22Rv1 (cell line): Measurements from ENCODE around the gene ACSF2.
"Not testable (repeated sequence)": the region's sequence is repeated elsewhere in the genome, so short reads cannot be mapped to it uniquely, and the experiment has no call there.

Experiments used
- H3K27ac ChIP-seq: fragments of 450-650 bp; 2 replicates; pipeline ENCODE4 v1.5.1; 2017
- CTCF ChIP-seq: fragments of 450-650 bp; IDR thresholded peaks from 2 replicates; pipeline ENCODE4 v1.5.1; 2017; ENCODE audit warnings: mild to moderate bottlenecking
- ZFX ChIP-seq: fragments of 450-650 bp; IDR thresholded peaks from 2 replicates; pipeline ENCODE4 v1.6.1; 2017; ENCODE audit warnings: antibody characterized with exemption, borderline replicate concordance

ACSF2 gene

DNA sequence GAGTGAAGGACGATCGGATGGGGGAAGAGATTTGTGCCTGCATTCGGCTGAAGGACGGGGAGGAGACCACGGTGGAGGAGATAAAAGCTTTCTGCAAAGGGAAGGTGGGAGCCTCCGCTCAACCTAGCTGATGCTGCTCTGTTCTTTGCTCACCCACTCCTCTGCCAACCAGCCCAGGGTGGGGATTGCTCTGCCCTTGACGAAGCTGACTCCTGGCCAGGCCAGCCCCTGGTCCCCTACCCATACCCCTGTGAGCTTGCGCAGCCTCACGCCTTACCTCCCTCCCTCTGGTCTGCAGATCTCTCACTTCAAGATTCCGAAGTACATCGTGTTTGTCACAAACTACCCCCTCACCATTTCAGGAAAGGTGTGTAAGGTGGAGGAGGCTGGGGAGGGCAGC is 47.9 kb downstream of the ACSF2 start:
- no peak for TF ChIP-seq CTCF
- no peak for TF ChIP-seq ZFX
- H3K27ac ChIP-seq = no peak overlapping the region

- no peak overlapping the region for H3K27ac ChIP-seq
- TF ChIP-seq ZFX = no peak
- TF ChIP-seq CTCF = no peak
These were observed 48.5 kb downstream of the ACSF2 start for GRCh38 chr17:50474523-50474922.

GRCh38 chr17:50475362-50475761 is 49.3 kb downstream of the ACSF2 start:
- TF ChIP-seq CTCF = no peak
- no peak for TF ChIP-seq ZFX
- no peak overlapping the region for H3K27ac ChIP-seq

- not testable (repeated sequence) for H3K27ac ChIP-seq
These were observed 49.9 kb downstream of the ACSF2 start for GRCh38 chr17:50475775-50476544.

GRCh38 chr17:50476545-50477315 is 50.7 kb downstream of the ACSF2 start:
- TF ChIP-seq ZFX = no peak
- TF ChIP-seq CTCF = no peak
- no peak overlapping the region for H3K27ac ChIP-seq

GRCh38 chr17:50477976-50478375 is 52.0 kb downstream of the ACSF2 start:
- TF ChIP-seq CTCF (no peak), ZFX (no peak)
- H3K27ac ChIP-seq = peak overlapping the region; percentile 92

DNA sequence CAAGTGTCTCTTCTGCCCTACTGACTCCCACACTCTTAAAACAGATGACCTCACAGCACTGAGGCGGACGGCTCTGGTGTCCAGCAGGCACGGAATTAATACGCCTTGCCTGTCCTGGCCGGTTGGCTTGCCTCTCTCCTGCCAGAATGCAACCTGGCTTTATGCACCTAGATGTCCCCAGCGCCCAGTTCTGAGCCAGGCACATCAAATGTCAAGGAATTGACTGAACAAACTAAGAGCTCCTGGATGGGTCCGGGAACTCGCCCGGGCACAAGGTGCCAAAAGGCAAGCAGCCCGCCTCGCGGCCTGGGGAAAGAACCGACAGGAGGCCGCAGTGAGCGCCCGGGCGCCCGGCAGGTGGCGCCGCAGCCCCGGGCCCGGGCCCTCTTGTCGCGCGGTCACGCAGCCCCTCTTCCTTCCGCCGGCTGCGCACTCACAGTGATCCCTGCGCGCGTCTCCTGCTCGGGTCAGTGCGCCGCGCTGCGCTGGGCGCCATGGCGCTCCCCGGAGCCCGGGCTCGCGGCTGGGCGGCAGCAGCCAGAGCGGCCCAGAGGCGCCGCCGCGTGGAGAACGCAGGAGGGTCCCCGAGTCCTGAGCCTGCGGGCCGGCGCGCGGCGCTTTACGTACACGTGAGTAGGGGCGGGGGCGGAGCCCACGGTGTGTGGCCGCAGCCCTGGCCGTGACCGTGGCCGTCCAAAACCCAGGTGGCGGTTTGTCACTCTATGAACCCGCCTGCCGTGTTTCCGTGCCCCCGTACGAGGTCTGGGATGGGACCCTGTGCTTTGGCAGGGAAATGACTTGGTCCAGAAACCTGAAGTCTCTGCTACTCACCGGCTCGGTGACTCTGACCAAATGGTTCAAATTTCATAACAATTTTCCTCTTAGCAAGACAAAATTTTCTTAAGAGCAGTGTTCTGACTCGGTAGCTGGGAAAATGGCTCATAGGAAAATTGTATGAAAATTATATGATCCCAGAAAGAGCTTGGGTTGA is 52.7 kb downstream of the ACSF2 start, which contains the start of gene RSAD1:
Gene RSAD1, plus strand, starts transcription at position 470 of the 991 bp plus-strand sequence. Its CDS starts 25 bp downstream, at position 495.
- peak within 1 kb of the TSS; percentile 92 for H3K27ac ChIP-seq
- TF ChIP-seq ZFX = no peak
- TF ChIP-seq CTCF = peak; percentile 98
